MM.1S (cell line): Measurements from ENCODE around the gene NNAT.
"Not testable (repeated sequence)": the region's sequence is repeated elsewhere in the genome, so short reads cannot be mapped to it uniquely, and the experiment has no call there.

Experiments used
- DNase-seq: peaks from one replicate; pipeline ENCODE4 v3.0.0-alpha.2; 2015
- H2AFZ ChIP-seq: fragments of 300-600 bp; sonication (generic); 2 replicates; pipeline ENCODE4 v1.6.0; 2016; ENCODE audit warnings: antibody characterized with exemption, low read length
- H3F3A ChIP-seq: fragments of 300-600 bp; sonication (generic); 2 replicates; pipeline ENCODE4 v1.6.1; 2016; ENCODE audit warnings: mild to moderate bottlenecking, antibody characterized with exemption, low read length, moderate library complexity, mixed read lengths; ENCODE audit not compliant: insufficient read depth
- H3K27ac ChIP-seq: fragments of 300-600 bp; sonication (generic); 2 replicates; pipeline ENCODE4 v1.5.1; 2016; ENCODE audit warnings: mild to moderate bottlenecking, low read length
- H3K27me3 ChIP-seq: fragments of 300-600 bp; sonication (generic); replicated peaks from 2 replicates; pipeline ENCODE4 v1.6.0; 2016; ENCODE audit warnings: low read length; ENCODE audit not compliant: insufficient read depth
- H3K36me3 ChIP-seq: fragments of 300-600 bp; sonication (generic); replicated peaks from 2 replicates; pipeline ENCODE4 v1.6.1; 2016; ENCODE audit warnings: mild to moderate bottlenecking, low read length, mixed read lengths; ENCODE audit not compliant: insufficient read depth
- H3K4me1 ChIP-seq: fragments of 300-600 bp; sonication (generic); 2 replicates; pipeline ENCODE4 v1.6.1; 2016; ENCODE audit warnings: low read length, mixed read lengths
- H3K4me2 ChIP-seq: fragments of 300-600 bp; sonication (generic); 2 replicates; pipeline ENCODE4 v1.6.0; 2016; ENCODE audit warnings: low read depth, low read length
- H3K4me3 ChIP-seq: fragments of 300-600 bp; sonication (generic); 2 replicates; pipeline ENCODE4 v1.5.1; 2016; ENCODE audit warnings: low read length, mixed read lengths
- H3K79me2 ChIP-seq: fragments of 300-600 bp; sonication (generic); 2 replicates; pipeline ENCODE4 v1.6.1; 2016; ENCODE audit warnings: mixed run types, low read length, mixed read lengths
- H3K9ac ChIP-seq: fragments of 300-600 bp; sonication (generic); 2 replicates; pipeline ENCODE4 v1.6.1; 2016; ENCODE audit warnings: low read length, mixed read lengths
- H3K9me2 ChIP-seq: fragments of 300-600 bp; sonication (generic); replicated peaks from 2 replicates; pipeline ENCODE4 v1.6.1; 2016; ENCODE audit warnings: mild to moderate bottlenecking, low read length, mixed read lengths; ENCODE audit not compliant: insufficient read depth
- H3K9me3 ChIP-seq: fragments of 300-600 bp; sonication (generic); replicated peaks from 2 replicates; pipeline ENCODE4 v1.6.1; 2016; ENCODE audit warnings: mild to moderate bottlenecking, low read length, mixed read lengths; ENCODE audit not compliant: insufficient read depth
- H4K20me1 ChIP-seq: fragments of 300-600 bp; sonication (generic); 2 replicates; pipeline ENCODE4 v1.6.1; 2016; ENCODE audit warnings: mild to moderate bottlenecking, low read length, moderate library complexity, mixed read lengths; ENCODE audit not compliant: insufficient read depth
- CTCF ChIP-seq: fragments of 300-600 bp; sonication (generic); IDR thresholded peaks from 2 replicates; pipeline ENCODE4 v1.5.1; 2016; ENCODE audit warnings: antibody characterized with exemption, low read length, mixed read lengths
- EZH2 ChIP-seq: fragments of 300-600 bp; sonication (generic); optimal IDR thresholded peaks from 2 replicates; pipeline ENCODE3; 2017; ENCODE audit warnings: low read depth, mild to moderate bottlenecking, antibody characterized with exemption, low read length, mixed read lengths
- EZH2phosphoT487 ChIP-seq: fragments of 300-600 bp; sonication (generic); IDR thresholded peaks from 2 replicates; pipeline ENCODE4 v1.6.1; 2018; ENCODE audit warnings: antibody characterized with exemption, low read length

NNAT gene

DNA sequence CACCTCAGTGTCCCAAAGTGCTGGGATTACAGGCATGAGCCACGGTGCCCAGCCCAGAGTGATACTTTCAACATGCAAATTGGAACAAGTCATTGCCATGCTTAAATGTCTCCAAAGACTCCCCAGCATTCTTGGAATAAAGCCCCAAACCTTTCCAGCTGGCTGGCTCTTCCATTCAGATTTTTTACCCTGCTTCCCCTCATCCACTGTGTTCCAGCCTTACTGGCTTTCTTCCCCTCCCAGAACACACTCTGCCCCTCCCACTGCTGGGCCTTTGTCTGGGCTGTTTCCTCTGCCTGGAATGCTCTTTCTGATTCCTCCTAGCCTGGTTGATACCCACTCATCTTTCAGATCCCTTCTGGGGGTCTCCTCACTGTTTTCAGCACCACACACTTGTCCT lies 40.1 kb upstream of the NNAT start:
- DNase-seq = no peak
- Histone ChIP-seq H4K20me1 (no peaks in the 10 kb centered on the region), H2AFZ (no peak overlapping the region), H3K4me2 (no peak overlapping the region), H3K4me1 (no peaks in the 10 kb centered on the region), H3K36me3 (no peaks in the 10 kb centered on the region), H3K9ac (no peak overlapping the region), H3K9me2 (no peaks in the 10 kb centered on the region), H3K79me2 (no peaks in the 10 kb centered on the region), H3K27ac (no peak overlapping the region), H3F3A (no peaks in the 10 kb centered on the region), H3K4me3 (no peak overlapping the region), H3K9me3 (no peaks in the 10 kb centered on the region), H3K27me3 (peaks cover 24% of the 10 kb centered on the region; the same call in 1 of the 2 replicates)
- no peak for TF ChIP-seq EZH2
- no peak for TF ChIP-seq EZH2phosphoT487
- no peak for TF ChIP-seq CTCF

DNA sequence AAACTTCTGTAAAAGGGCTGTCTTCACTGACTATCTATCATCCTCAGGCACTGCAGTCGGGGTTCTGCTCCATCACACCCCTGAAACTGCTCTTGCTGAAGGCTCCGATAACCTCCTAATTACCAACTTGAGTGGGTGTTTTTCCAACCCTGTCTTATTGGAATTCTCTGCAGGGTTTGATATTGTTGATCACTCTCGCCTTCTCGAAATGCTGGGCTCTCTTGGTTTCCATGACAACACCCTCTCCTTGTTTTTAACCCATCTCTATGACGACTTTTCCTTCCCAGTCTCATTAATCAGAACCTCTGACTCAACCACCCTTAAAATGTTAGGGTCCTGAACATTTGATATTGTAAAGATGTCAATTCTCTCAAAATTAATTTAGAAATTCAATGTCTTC lies 39.4 kb upstream of the NNAT start:
- Histone ChIP-seq H3K36me3 (no peaks in the 10 kb centered on the region), H3F3A (no peaks in the 10 kb centered on the region), H3K9me3 (no peaks in the 10 kb centered on the region), H4K20me1 (no peaks in the 10 kb centered on the region), H3K9ac (no peak overlapping the region), H3K4me3 (no peak overlapping the region), H2AFZ (no peak overlapping the region), H3K79me2 (no peaks in the 10 kb centered on the region), H3K27ac (no peak overlapping the region), H3K9me2 (no peaks in the 10 kb centered on the region), H3K27me3 (peaks cover 17% of the 10 kb centered on the region; the same call in 1 of the 2 replicates), H3K4me2 (no peak overlapping the region), H3K4me1 (no peaks in the 10 kb centered on the region)
- DNase-seq = no peak
- TF ChIP-seq EZH2 = no peak
- no peak for TF ChIP-seq CTCF
- no peak for TF ChIP-seq EZH2phosphoT487

- no peaks in the 10 kb centered on the region for H3F3A ChIP-seq
- H3K9ac ChIP-seq = no peak overlapping the region
- H2AFZ ChIP-seq = no peak overlapping the region
- H3K9me2 ChIP-seq = no peaks in the 10 kb centered on the region
- no peak overlapping the region for H3K27ac ChIP-seq
- no peaks in the 10 kb centered on the region for H4K20me1 ChIP-seq
- no peak for DNase-seq
- H3K36me3 ChIP-seq = no peaks in the 10 kb centered on the region
- H3K27me3 ChIP-seq = peaks cover 12% of the 10 kb centered on the region; the same call in 1 of the 2 replicates
- TF ChIP-seq CTCF (no peak), EZH2 (no peak), EZH2phosphoT487 (no peak)
- H3K4me2 ChIP-seq = no peak overlapping the region
- no peak overlapping the region for H3K4me3 ChIP-seq
- no peaks in the 10 kb centered on the region for H3K79me2 ChIP-seq
- no peaks in the 10 kb centered on the region for H3K9me3 ChIP-seq
- no peaks in the 10 kb centered on the region for H3K4me1 ChIP-seq
Measured at GRCh38 chr20:37484331-37484730, 36.7 kb upstream of the NNAT start.

DNA sequence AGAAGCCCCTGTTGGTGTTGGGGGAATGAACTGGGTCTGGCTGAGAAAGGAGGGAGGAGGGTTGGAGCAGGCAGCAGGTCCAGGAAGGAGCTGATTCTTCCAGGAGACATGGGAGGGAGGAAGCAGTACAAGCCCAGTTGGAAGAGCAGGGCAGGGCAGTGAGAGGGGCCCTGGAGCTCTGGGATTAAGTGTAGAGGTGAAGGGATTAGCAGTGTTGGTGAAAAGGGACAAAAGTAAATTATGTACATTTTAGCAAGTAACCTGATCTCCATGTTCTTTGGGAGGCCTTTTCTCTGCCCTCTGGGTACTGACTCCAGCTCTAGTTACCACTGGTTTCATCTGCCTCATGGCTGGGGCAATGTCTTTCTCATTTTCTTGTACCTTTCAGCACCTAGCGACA lies 34.8 kb upstream of the NNAT start:
- H3K9me3 ChIP-seq, H3K9me2 ChIP-seq, H3K9ac ChIP-seq, H2AFZ ChIP-seq, H3K36me3 ChIP-seq, H3K4me1 ChIP-seq, H3F3A ChIP-seq, H3K4me2 ChIP-seq, DNase-seq, H4K20me1 ChIP-seq, H3K27ac ChIP-seq, H3K79me2 ChIP-seq, H3K4me3 ChIP-seq: not testable (repeated sequence)
- H3K27me3 ChIP-seq = peaks cover 14% of the 10 kb centered on the region; the same call in 1 of the 2 replicates
